HL-60 (cell line): Measurements from ENCODE around the gene RAB26.

Source experiments
- DNase-seq, 2 experiments: peaks; one replicate each; pipeline ENCODE4 v3.0.0-alpha.2; 2010 to 2020; ENCODE audit warnings: low read depth in 1 of 2, low spot score in 1 of 2
- H3K27ac ChIP-seq: fragments of 250-450 bp; sonication (Bioruptor Pico); replicated peaks from 2 replicates; pipeline ENCODE4 v1.5.1; 2020; ENCODE audit warnings: mild to moderate bottlenecking, moderate library complexity
- H3K27me3 ChIP-seq: fragments of 250-450 bp; sonication (Bioruptor Pico); 2 replicates; pipeline ENCODE4 v1.5.1; 2021; ENCODE audit warnings: mild to moderate bottlenecking, moderate library complexity; ENCODE audit not compliant: insufficient read depth, poor library complexity, severe bottlenecking
- H3K4me3 ChIP-seq: replicated peaks from 2 replicates; pipeline ENCODE4 v1.5.1; 2011; ENCODE audit warnings: mild to moderate bottlenecking, control low read depth, low read length; ENCODE audit not compliant: insufficient read depth
- GABPA ChIP-seq: IDR thresholded peaks from 2 replicates; pipeline ENCODE4 v1.6.1; 2012; ENCODE audit warnings: low read depth
- POLR2AphosphoS5 ChIP-seq: IDR thresholded peaks from 2 replicates; pipeline ENCODE4 v1.6.1; 2012; ENCODE audit warnings: low read depth
- REST ChIP-seq: IDR thresholded peaks from 2 replicates; pipeline ENCODE4 v1.6.1; 2012; ENCODE audit warnings: low read depth; ENCODE audit not compliant: insufficient replicate concordance
- SPI1 ChIP-seq: IDR thresholded peaks from 2 replicates; pipeline ENCODE4 v1.6.1; 2012; ENCODE audit warnings: low read depth, mild to moderate bottlenecking, borderline replicate concordance
- TF ChIP-seq, protein P1 (sequence below): IDR thresholded peaks from one replicate; pipeline ENCODE4 v1.5.1; 2011; ENCODE audit warnings: low read length, control low read depth, inconsistent platforms; ENCODE audit not compliant: insufficient read depth

RAB26 gene

DNA sequence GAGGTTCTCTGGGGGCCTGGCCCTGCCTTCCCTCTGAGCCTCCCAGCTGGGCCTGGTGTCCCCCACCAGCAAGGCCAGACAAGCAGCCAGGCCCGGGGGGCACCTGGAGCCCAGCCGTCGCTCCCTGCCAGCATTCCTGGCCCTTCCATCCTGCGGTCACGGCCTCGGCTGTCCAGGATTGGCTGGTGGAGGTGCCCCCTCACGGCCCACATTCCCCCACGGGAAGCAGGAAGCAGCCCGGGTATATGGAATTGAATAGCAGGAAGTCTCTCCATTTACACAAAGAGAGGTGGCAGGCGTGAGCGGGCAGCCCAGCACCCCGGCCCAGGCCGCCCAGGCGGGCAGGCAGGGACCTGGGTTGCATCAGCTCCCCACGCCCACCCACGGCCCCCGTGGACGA is 21.7 kb downstream of the RAB26 start:
- no peak for TF ChIP-seq REST
- TF ChIP-seq POLR2AphosphoS5: no peak
- TF ChIP-seq SPI1: no peak
- TF ChIP-seq, protein P1, sequence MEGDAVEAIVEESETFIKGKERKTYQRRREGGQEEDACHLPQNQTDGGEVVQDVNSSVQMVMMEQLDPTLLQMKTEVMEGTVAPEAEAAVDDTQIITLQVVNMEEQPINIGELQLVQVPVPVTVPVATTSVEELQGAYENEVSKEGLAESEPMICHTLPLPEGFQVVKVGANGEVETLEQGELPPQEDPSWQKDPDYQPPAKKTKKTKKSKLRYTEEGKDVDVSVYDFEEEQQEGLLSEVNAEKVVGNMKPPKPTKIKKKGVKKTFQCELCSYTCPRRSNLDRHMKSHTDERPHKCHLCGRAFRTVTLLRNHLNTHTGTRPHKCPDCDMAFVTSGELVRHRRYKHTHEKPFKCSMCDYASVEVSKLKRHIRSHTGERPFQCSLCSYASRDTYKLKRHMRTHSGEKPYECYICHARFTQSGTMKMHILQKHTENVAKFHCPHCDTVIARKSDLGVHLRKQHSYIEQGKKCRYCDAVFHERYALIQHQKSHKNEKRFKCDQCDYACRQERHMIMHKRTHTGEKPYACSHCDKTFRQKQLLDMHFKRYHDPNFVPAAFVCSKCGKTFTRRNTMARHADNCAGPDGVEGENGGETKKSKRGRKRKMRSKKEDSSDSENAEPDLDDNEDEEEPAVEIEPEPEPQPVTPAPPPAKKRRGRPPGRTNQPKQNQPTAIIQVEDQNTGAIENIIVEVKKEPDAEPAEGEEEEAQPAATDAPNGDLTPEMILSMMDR: no peak
- TF ChIP-seq GABPA: no peak
- DNase-seq: no peak
- Histone ChIP-seq H3K27me3 (no peaks in the 10 kb centered on the region), H3K4me3 (no peak overlapping the region), H3K27ac (no peak overlapping the region)

DNA sequence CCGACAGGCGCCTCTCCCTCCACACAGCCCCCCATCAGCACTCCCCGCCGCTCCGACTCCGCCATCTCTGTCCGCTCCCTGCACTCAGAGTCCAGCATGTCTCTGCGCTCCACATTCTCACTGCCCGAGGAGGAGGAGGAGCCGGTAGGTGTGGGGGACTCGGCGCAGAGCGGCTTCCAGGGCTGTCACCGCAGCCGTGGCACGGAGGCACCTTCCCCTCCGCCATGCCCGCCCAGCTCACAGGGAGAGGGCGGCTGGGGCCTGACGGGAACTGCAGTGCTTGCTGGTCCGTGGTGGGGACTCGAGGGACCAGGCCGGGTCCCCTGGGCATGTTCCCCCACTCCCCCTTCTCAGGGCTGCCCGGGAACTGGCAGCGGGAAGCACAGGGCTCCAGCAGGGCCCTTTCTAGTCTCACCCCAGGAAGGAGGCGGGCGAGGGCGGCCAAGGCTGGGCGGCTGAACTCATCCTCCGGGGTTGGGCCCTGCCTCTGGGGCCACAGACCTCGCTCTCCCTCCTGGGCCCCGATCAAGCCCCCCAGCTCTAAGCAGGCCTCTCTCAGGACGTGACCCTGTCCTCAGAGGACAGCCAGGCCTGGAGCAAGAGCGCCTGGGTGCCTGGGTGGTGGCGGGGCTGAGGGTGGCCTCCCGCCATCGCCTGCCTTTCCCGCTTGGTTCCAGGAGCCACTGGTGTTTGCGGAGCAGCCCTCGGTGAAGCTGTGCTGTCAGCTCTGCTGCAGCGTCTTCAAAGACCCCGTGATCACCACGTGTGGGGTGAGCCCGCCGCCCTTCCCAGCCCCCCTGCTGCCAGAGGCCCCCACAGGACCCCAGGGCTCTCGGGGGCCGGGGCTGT is 22.4 kb downstream of the RAB26 start:
- H3K27me3 ChIP-seq: no peaks in the 10 kb centered on the region
- no peak for TF ChIP-seq REST
- no peak for TF ChIP-seq GABPA
- TF ChIP-seq, protein P1: no peak
- TF ChIP-seq SPI1: no peak
- no peak for TF ChIP-seq POLR2AphosphoS5
- no peak overlapping the region for H3K27ac ChIP-seq
- H3K4me3 ChIP-seq: no peak overlapping the region
- DNase-seq: no peak

DNA sequence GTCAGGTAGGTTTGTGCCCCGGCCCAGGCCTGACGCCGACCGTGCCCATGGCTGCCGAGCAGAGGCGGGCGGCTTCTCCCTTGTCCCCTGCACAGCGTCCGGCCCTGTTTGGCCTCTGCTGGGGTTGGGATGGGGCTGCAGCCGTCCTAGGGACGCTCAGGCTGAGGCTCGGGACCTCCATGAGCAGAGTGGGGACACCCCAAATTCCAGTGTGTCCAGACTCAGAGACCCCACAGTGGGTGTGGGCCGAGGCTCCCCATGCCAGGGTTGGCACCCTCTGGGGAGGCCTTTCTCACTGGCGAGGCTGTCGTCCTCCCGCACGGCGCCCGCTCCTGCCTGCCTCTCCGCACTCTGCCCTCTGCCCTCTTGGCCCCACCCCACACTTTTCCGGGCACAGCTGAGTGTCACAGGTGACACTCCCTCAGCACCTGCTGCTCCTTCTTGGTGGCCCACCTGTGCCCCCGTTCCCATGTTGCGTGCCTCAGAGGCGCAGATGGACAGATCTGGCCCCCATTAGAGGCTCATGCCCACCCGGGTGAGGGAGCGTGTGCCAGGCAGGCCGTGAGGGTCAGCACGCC is 23.3 kb downstream of the RAB26 start:
- DNase-seq: no peak
- H3K4me3 ChIP-seq: no peak overlapping the region
- TF ChIP-seq GABPA: no peak
- TF ChIP-seq POLR2AphosphoS5: no peak; the same call in 1 of the 2 replicates
- TF ChIP-seq, protein P1: no peak
- TF ChIP-seq SPI1: no peak
- TF ChIP-seq REST: no peak
- H3K27ac ChIP-seq: no peak overlapping the region
- H3K27me3 ChIP-seq: no peaks in the 10 kb centered on the region
